Keratinocyte (primary cell): ENCODE data around the gene CAMKMT.

Experiments
- EZH2 ChIP-seq: IDR thresholded peaks from one replicate; pipeline ENCODE4 v1.6.1; 2012; ENCODE audit warnings: inconsistent platforms, mild to moderate bottlenecking, low read length, moderate library complexity
- TF ChIP-seq, protein P1 (sequence below), 3 experiments: IDR thresholded peaks in 1 of 3; conservative IDR thresholded peaks in 1 of 3; optimal IDR thresholded peaks in 1 of 3; 2 replicates in 2 of 3; 3 replicates in 1 of 3; pipeline versions ENCODE3 to v1.5.1; 2011; ENCODE audit warnings: low read length in 3 of 3, mild to moderate bottlenecking in 3 of 3, moderate library complexity in 2 of 3, control low read depth in 1 of 3, inconsistent platforms in 1 of 3; ENCODE audit not compliant: insufficient read depth in 2 of 3; ENCODE audit errors: extremely low read depth in 1 of 3

DNA sequence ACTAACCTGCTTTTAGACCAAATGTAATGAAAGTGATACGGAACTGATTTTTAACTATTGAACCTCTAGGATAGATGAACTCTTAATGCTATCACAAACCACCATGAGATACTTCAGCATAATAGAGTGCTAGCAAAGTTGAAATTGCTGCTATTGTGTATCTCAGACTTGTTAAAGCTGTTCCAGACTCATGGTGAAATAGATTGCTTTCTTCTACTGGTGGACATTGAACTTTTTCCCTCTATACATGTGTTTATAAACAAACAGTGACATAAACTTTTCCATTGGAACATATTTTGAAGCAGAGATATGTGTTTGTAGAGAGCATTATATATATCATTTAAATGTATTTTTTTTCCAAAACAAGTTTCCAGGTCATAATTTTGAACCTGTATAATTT lies 157.3 kb downstream of the CAMKMT start:
- TF ChIP-seq, protein P1, sequence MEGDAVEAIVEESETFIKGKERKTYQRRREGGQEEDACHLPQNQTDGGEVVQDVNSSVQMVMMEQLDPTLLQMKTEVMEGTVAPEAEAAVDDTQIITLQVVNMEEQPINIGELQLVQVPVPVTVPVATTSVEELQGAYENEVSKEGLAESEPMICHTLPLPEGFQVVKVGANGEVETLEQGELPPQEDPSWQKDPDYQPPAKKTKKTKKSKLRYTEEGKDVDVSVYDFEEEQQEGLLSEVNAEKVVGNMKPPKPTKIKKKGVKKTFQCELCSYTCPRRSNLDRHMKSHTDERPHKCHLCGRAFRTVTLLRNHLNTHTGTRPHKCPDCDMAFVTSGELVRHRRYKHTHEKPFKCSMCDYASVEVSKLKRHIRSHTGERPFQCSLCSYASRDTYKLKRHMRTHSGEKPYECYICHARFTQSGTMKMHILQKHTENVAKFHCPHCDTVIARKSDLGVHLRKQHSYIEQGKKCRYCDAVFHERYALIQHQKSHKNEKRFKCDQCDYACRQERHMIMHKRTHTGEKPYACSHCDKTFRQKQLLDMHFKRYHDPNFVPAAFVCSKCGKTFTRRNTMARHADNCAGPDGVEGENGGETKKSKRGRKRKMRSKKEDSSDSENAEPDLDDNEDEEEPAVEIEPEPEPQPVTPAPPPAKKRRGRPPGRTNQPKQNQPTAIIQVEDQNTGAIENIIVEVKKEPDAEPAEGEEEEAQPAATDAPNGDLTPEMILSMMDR (optimal IDR thresholded peaks at IDR 0.05 in 1 of 3, IDR thresholded peaks at IDR 0.05 in 1 of 3, conservative IDR thresholded peaks at IDR 0.05 in 1 of 3; ENCODE audit: extremely low read depth in 1 of 3, insufficient read depth in 2 of 3, low read length in 3 of 3) = no peak
- no peak for TF ChIP-seq EZH2
